GM18517 (cell line): ENCODE results near the gene CSGALNACT2.

Source experiments
- ATAC-seq: cut with Tn5 transposase; IDR thresholded peaks from one replicate; pipeline ENCODE4 v1.9.1; 2021; ENCODE audit warnings: mild to moderate bottlenecking, moderate library complexity; ENCODE audit not compliant: unreplicated experiment

CSGALNACT2 gene

GRCh38 chr10:43111921-43112607, 26.2 kb upstream of the CSGALNACT2 start:
- ATAC-seq, result no peak

- no peak for ATAC-seq
Measured at GRCh38 chr10:43112608-43112961, 25.7 kb upstream of the CSGALNACT2 start.

DNA sequence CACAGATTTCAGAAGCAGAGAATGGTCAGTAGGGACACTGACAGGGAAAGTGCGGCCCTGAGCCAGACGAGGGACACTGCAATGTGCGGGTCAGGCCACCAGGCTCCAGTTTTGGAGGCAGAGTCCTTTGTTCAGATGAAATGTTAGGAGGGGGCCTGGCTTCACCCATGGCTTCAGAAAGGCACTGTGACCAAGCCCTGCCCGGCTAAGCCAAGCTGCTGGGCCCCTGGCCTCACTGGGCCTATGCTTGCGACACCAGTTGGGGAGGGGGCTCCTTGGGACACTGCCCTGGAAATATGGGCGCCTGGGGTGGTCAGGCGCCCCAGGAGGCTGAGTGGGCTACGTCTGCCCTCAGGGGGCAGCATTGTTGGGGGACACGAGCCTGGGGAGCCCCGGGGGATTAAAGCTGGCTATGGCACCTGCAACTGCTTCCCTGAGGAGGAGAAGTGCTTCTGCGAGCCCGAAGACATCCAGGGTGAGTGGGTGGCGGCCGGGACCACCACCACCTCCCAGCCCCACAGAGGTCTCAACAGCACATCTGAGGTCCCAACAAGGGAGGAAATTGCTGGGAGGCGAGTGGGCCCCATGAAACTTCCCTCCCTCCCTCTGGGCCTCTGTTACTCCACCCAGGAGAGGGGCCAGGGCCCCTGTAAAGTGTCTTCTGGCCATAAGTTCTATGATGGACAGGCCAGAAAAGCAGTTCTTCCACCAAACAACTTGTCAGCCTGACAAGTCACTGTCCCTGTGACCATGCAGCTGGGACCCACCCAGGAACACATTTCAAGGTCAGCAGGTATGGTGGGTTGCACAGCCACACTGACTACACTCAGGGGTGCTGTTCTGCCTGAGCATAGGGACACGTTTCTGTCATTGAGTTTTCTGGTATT, 24.8 kb upstream of the CSGALNACT2 start:
- no peak for ATAC-seq

GRCh38 chr10:43114088-43114742, 24.0 kb upstream of the CSGALNACT2 start:
- ATAC-seq, result no peak

DNA sequence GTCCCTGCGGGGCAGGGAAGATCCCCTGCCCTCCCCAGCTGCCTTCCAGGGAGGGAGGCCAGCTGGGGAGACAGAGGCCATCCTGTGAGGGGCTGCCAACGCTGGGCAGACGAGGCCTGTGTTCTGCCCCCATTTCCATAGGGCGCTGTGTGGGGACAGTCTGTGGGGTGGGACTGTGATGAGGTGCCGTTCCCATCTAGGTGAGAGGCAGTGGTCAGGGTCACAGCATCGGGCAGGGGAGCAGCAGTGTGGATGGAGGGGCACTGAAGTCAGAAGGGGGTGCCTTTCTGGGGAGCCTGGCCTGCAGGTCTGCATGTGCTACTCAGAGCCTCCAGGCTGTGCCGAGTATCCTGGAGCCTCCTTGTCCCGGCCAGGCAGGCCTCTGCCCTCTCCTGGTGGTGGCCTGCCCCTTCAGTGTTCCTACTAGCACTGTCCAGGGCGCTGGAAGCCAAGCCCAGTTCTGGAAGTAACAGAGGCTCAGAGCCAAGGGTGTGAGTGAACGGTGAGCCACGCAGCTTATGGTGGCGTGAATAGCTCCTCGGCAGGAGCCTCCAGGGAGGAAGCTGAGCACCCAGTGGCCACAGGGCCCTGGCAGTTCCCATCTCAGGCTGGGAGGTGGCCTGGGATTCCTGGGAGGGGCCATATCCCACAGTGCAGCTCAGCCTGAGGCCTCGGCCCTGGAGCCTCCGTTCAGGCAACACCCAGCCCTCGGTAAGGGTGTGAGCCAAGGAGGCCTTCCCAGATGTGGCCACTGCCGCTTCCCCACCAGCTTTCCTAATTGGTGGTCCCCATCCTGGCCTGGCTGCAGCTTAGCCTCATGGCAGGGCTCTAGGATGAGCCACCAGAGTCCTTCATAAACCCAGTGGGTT, 23.3 kb upstream of the CSGALNACT2 start:
- ATAC-seq, result no peak

DNA sequence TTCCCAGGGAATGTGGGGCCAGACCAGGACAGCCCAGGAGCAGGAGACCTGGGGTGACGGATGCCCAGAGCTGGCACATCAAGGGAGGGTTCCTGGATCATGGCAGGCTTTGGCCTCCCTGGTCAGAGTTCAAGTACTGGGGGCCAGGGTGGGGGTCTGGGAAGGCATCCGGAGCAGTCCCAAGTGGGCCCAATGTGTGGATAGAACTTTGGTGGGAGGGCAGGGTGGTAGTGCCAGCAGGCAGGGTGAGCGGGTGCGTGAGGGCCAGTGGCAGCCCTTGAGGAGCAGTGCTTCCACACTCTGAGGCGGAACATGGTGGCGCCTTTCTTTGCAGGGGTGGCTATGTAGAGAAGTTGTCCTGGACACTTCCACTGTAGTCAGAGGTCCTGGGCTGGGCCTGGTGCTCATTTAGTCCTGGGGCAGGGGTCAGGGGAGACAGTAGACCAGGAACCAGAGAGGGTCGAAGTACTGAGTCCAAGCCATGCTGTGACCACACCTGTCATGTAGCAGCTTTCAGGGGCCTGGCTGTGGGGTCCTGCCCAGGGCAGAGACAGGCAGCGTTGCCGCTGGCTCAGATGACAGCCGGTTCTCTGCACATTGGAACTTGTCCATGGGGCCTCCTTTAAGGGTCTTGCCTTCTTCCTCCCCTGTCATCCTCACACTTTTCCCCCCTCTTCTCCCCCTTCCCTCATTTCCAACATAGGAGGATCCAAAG, 22.2 kb upstream of the CSGALNACT2 start:
- no peak for ATAC-seq

- no peak for ATAC-seq
Measured at GRCh38 chr10:43116596-43116995, 21.6 kb upstream of the CSGALNACT2 start.

GRCh38 chr10:43117031-43117776, 21.0 kb upstream of the CSGALNACT2 start:
- no peak for ATAC-seq

- no peak for ATAC-seq
Measured at GRCh38 chr10:43117777-43118583, 20.3 kb upstream of the CSGALNACT2 start.

GRCh38 chr10:43118631-43119415, 19.4 kb upstream of the CSGALNACT2 start:
- ATAC-seq, result no peak

DNA sequence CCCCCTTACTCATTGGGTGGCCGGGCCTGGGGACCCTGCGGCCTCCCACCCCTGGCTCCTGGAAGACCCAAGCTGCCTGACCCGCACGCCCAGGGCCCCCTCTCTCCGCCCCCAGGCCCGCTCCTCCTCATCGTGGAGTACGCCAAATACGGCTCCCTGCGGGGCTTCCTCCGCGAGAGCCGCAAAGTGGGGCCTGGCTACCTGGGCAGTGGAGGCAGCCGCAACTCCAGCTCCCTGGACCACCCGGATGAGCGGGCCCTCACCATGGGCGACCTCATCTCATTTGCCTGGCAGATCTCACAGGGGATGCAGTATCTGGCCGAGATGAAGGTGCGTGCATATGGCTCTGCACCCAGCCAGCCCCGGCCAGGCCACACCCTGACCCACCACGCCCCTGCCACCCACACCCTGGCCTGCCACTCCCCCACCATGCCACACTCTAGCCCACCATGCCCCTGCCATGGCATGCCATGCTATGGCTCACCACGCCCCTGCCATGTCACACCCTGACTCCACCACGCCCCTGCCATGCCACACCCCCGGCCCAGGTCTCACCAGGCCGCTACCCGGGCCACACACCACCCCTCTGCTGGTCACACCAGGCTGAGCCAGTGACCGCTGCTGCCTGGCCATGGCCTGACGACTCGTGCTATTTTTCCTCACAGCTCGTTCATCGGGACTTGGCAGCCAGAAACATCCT, 18.7 kb upstream of the CSGALNACT2 start:
- no peak for ATAC-seq

DNA sequence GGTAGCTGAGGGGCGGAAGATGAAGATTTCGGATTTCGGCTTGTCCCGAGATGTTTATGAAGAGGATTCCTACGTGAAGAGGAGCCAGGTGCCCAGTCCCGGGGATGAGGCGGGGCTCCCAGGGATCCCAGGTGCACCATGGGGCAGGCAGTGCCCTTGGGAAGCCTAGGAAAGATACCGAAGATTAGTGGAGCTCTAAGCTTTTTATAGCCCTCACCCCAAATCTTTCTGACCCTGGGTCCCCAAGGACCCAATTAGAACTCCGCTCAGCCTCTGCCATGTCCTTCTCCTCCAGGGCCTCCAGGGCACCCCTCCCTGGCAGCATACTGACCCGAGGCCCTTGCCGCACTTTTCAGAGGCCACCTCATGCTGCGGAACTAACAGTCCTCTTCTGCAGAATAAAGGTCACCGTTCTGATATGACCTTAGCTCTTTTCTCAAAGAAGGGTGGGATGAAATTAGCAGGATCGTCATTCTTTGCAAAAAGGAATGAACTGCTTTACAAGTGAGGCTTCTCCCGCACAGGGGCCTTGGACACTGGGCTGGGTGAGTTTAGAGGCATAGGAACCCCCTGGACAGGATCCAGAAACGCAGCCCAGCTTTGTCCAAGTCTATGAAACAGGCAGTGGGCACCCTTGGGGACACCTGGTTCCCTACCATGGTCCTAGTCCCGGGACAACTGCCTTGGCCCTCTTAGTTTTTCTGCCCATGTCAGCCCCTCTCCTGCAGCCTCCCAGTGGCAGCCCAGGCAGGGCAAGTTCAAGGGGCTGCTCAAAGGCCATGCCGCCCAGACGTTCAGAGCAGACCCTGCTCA, 17.9 kb upstream of the CSGALNACT2 start:
- ATAC-seq, result no peak

GRCh38 chr10:43120929-43121314, 17.3 kb upstream of the CSGALNACT2 start:
- ATAC-seq, result peak; percentile 91

GRCh38 chr10:43121444-43121843, 16.8 kb upstream of the CSGALNACT2 start:
- no peak for ATAC-seq

GRCh38 chr10:43122096-43122495, 16.1 kb upstream of the CSGALNACT2 start:
- no peak for ATAC-seq

DNA sequence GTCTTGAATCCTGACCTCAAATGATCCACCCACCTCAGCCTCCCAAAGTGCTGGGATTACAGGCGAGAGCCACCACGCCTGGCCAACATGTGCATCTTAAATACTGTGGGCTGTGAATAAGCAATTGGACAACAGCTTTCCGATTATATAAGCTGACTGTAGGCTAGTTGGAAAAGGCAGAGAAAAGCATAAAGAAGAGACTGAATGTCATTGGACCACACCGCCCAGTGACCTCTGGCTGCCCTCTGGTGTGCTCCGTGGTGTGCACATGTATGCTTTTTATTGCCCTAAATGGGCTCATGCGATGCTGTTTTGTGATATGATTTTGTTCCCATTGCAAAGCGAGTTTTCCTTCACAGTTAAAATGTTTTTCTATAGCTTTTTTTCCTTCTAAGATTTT, 15.4 kb upstream of the CSGALNACT2 start:
- ATAC-seq, result no peak
